HepG2 (cell line): ENCODE results near the gene SEMA3F. TPM values are rescaled to one million over a fixed set of nuclear protein-coding genes. Genes with fewer than 3 reads are reported as not detected.

Experiments used
- CBX1 ChIP-seq: IDR thresholded peaks from one replicate; pipeline ENCODE4 v1.6.1; 2016; ENCODE audit warnings: antibody characterized with exemption, low read depth
- GLMP ChIP-seq: sonication (generic); formaldehyde crosslinking; IDR thresholded peaks from 2 replicates; pipeline ENCODE4 v1.9.0; 2021; ENCODE audit warnings: missing genetic modification reagents, mild to moderate bottlenecking, borderline replicate concordance
- GTF2F1 ChIP-seq: fragments of 150-350 bp; IDR thresholded peaks from 2 replicates; pipeline ENCODE4 v1.6.1; 2014; ENCODE audit warnings: low read length
- HNF1A ChIP-seq, 2 experiments: sonication (generic) in 1 of 2; formaldehyde crosslinking in 1 of 2; IDR thresholded peaks; 2 replicates each; pipeline versions ENCODE4 v1.4.0 to v1.6.1; 2016 to 2020; ENCODE audit warnings: borderline replicate concordance in 1 of 2, low read depth in 1 of 2, mild to moderate bottlenecking in 1 of 2, missing genetic modification reagents in 1 of 2
- IKZF1 ChIP-seq: fragments of 450-650 bp; IDR thresholded peaks from 2 replicates; pipeline ENCODE4 v1.7.1; 2016
- KLF11 ChIP-seq: IDR thresholded peaks from 2 replicates; pipeline ENCODE4 v1.6.1; 2016; ENCODE audit warnings: missing compliant biosample characterization
- MAZ ChIP-seq, 2 experiments: sonication (generic) in 1 of 2; formaldehyde crosslinking in 1 of 2; IDR thresholded peaks; 2 replicates each; pipeline versions ENCODE4 v1.5.0 to v1.6.1; 2012 to 2020; ENCODE audit warnings: low read depth in 2 of 2, mild to moderate bottlenecking in 2 of 2, borderline replicate concordance in 1 of 2, improper control_type of control experiment in 1 of 2, low read length in 1 of 2, missing genetic modification reagents in 1 of 2, moderate library complexity in 1 of 2
- NFAT5 ChIP-seq: sonication (generic); formaldehyde crosslinking; IDR thresholded peaks from 2 replicates; pipeline ENCODE4 v1.4.0; 2020; ENCODE audit warnings: missing genetic modification reagents
- NFIC ChIP-seq: IDR thresholded peaks from 2 replicates; pipeline ENCODE4 v1.6.1; 2012; ENCODE audit warnings: mild to moderate bottlenecking, low read length, inconsistent platforms
- PAX8 ChIP-seq: sonication (generic); formaldehyde crosslinking; IDR thresholded peaks from 2 replicates; pipeline ENCODE4 v1.8.0; 2022; ENCODE audit warnings: mild to moderate bottlenecking, missing genetic modification reagents, borderline replicate concordance
- PHF5A ChIP-seq: IDR thresholded peaks from one replicate; pipeline ENCODE4 v1.6.1; 2018; ENCODE audit warnings: low read depth, missing genetic modification reagents; ENCODE audit not compliant: unreplicated experiment
- RAD51 ChIP-seq: fragments of 450-650 bp; IDR thresholded peaks from 2 replicates; pipeline ENCODE4 v1.6.1; 2016; ENCODE audit warnings: borderline replicate concordance
- TRIM24 ChIP-seq: sonication (generic); formaldehyde crosslinking; IDR thresholded peaks from 2 replicates; pipeline ENCODE4 v1.8.0; 2022; ENCODE audit warnings: mild to moderate bottlenecking, missing genetic modification reagents
- ZMYM4 ChIP-seq: sonication (generic); formaldehyde crosslinking; IDR thresholded peaks from 2 replicates; pipeline ENCODE4 v1.8.1; 2023; ENCODE audit warnings: mild to moderate bottlenecking, missing genetic modification reagents
- ZNF3 ChIP-seq: IDR thresholded peaks from 2 replicates; pipeline ENCODE4 v1.7.0; 2017; ENCODE audit warnings: inconsistent platforms
- ZNF34 ChIP-seq: sonication (generic); formaldehyde crosslinking; IDR thresholded peaks from 2 replicates; pipeline ENCODE4 v1.4.0; 2020; ENCODE audit warnings: mild to moderate bottlenecking, missing genetic modification reagents, borderline replicate concordance
- ZNF550 ChIP-seq: sonication (generic); formaldehyde crosslinking; IDR thresholded peaks from 2 replicates; pipeline ENCODE4 v1.4.0; 2020; ENCODE audit warnings: mild to moderate bottlenecking, missing genetic modification reagents, borderline replicate concordance
- ZNF674 ChIP-seq: sonication (generic); formaldehyde crosslinking; IDR thresholded peaks from 2 replicates; pipeline ENCODE4 v1.5.0; 2020; ENCODE audit warnings: low read depth, mild to moderate bottlenecking, missing genetic modification reagents
- polyA plus RNA-seq, 8 experiments: library from polyadenylated mRNA; depleted of rRNA in 3 of 8; stranded (reverse) in 7 of 8; unstranded in 1 of 8; fragments of >200 nt; fragmentation: Illumina TruSeq in 4 of 8; extraction: Trizol in 4 of 8; gene quantifications; 2 replicates each; pipeline versions ENCODE4 v1.2.1 to v1.2.3, GENCODE V29; 2011 to 2016; ENCODE audit warnings: low read depth in 4 of 8, missing spikeins in 1 of 8, mixed read lengths in 1 of 8; ENCODE audit not compliant: insufficient read depth in 1 of 8
- total RNA-seq, 5 experiments: library from RNA; depleted of rRNA; stranded (reverse); fragments of >200 nt; fragmentation: Illumina TruSeq; extraction: Trizol; gene quantifications; 2 replicates each; pipeline ENCODE4 v1.2.3, GENCODE V29; 2016; ENCODE audit warnings: low read depth in 1 of 5

The SEMA3F gene
- total and polyA plus RNA-seq, 2 of the 13 experiments (the other 11 are each of a cell fraction or from before 2014, with no cell fraction given): 7.6 to 17.2 TPM

- 0 out of 2 replicates have a peak, but pooled peaks have one; percentile 4 for TF ChIP-seq NFAT5
- no peak for TF ChIP-seq NFIC
- TF ChIP-seq KLF11: peak; percentile 48; the same call in 1 of the 2 replicates
- no peak for TF ChIP-seq IKZF1
- peak; percentile 62; the same call in 1 of the 2 replicates for TF ChIP-seq MAZ (IDR thresholded peaks at IDR 0.05; ENCODE audit: borderline replicate concordance, low read depth, low read length)
- peak; percentile 68 for TF ChIP-seq MAZ (CRISPR knock-in tag; IDR thresholded peaks at IDR 0.05; ENCODE audit: low read depth)
- TF ChIP-seq GLMP: no peak
- peak; percentile 90 for TF ChIP-seq RAD51
- no peak for TF ChIP-seq TRIM24 (CRISPR knock-in tag)
- TF ChIP-seq ZMYM4 (CRISPR knock-in tag): peak; percentile 60; the same call in 1 of the 2 replicates
- no peak for TF ChIP-seq ZNF550 (CRISPR knock-in tag)
- no peak for TF ChIP-seq ZNF3 (CRISPR knock-in tag)
- no peak for TF ChIP-seq ZNF674 (CRISPR knock-in tag)
- TF ChIP-seq HNF1A (IDR thresholded peaks at IDR 0.05; ENCODE audit: low read depth): 0 out of 2 replicates have a peak, but pooled peaks have one; percentile 38
- TF ChIP-seq HNF1A (CRISPR knock-in tag; IDR thresholded peaks at IDR 0.05; ENCODE audit: borderline replicate concordance): peak; percentile 89
- TF ChIP-seq CBX1: peak; percentile 24
- TF ChIP-seq GTF2F1: no peak
- TF ChIP-seq ZNF34 (CRISPR knock-in tag): no peak
- 0 out of 2 replicates have a peak, but pooled peaks have one; percentile 37 for TF ChIP-seq PAX8 (CRISPR knock-in tag)
- peak; percentile 82 for TF ChIP-seq PHF5A (CRISPR knock-in tag)
Measured at GRCh38 chr3:50208677-50209344, 53.7 kb downstream of the SEMA3F start (continued).
